Caco-2 (cell line): ENCODE measurements around the gene RAP2C. TPM values are rescaled to one million over a fixed set of nuclear protein-coding genes. Genes with fewer than 3 reads are reported as not detected.

ENCODE experiments used
- BruUV-seq: library from RNA; stranded (reverse); fragments of 400-500 nt; replicated peaks from 2 replicates; lab custom pipeline; 2021; lab: Mats Ljungman, UMichigan
- CTCF ChIA-PET: fragments of 300-600 bp; sonication (Branson Sonifier 250); formaldehyde crosslinking; loops from one replicate; lab custom pipeline; 2022; ENCODE audit warnings: antibody characterized with exemption; lab: Charles Lee
- POLR2A ChIA-PET: fragments of 300-600 bp; sonication (Branson Sonifier 250); formaldehyde crosslinking; loops from one replicate; lab custom pipeline; 2022; ENCODE audit warnings: antibody characterized with exemption; lab: Charles Lee
- DNase-seq, 2 experiments: peaks; one replicate each; pipeline versions ENCODE4 v3.0.0 to v3.0.0-alpha.2; 2020 to 2022
- H3K27me3 ChIP-seq: replicated peaks from 2 replicates; pipeline ENCODE4 v1.6.0; 2011; ENCODE audit warnings: low read length; ENCODE audit not compliant: control insufficient read depth, insufficient read depth
- H3K36me3 ChIP-seq: 2 replicates; pipeline ENCODE4 v1.5.1; 2011; ENCODE audit warnings: low read length; ENCODE audit not compliant: control insufficient read depth, insufficient read depth
- H3K4me1 ChIP-seq: fragments of 250-450 bp; sonication (Bioruptor Pico); 2 replicates; pipeline ENCODE4 v1.5.1; 2020; ENCODE audit warnings: mild to moderate bottlenecking
- H3K4me3 ChIP-seq: 2 replicates; pipeline ENCODE4 v1.5.1; 2011; ENCODE audit warnings: low read depth, mild to moderate bottlenecking, control low read depth, low read length
- H3K9me3 ChIP-seq: fragments of 250-450 bp; sonication (Bioruptor Pico); 2 replicates; pipeline ENCODE4 v1.5.1; 2020; ENCODE audit warnings: mild to moderate bottlenecking, moderate library complexity
- H3K27ac Mint-ChIP-seq: one replicate; pipeline ENCODE4 v1.8.0; 2022; ENCODE audit warnings: mixed read lengths; ENCODE audit not compliant: unreplicated experiment
- H3K27me3 Mint-ChIP-seq: one replicate; pipeline ENCODE4 v1.8.0; 2022; ENCODE audit warnings: mixed read lengths; ENCODE audit not compliant: insufficient read depth, unreplicated experiment
- H3K36me3 Mint-ChIP-seq: one replicate; pipeline ENCODE4 v1.8.0; 2022; ENCODE audit warnings: mild to moderate bottlenecking, mixed read lengths; ENCODE audit not compliant: insufficient read depth, unreplicated experiment
- H3K4me1 Mint-ChIP-seq: one replicate; pipeline ENCODE4 v1.8.0; 2022; ENCODE audit warnings: low read depth, mixed read lengths; ENCODE audit not compliant: unreplicated experiment
- H3K4me3 Mint-ChIP-seq: one replicate; pipeline ENCODE4 v1.8.0; 2022; ENCODE audit warnings: mild to moderate bottlenecking, moderate library complexity, mixed read lengths; ENCODE audit not compliant: unreplicated experiment
- H3K9me3 Mint-ChIP-seq: one replicate; pipeline ENCODE4 v1.8.0; 2022; ENCODE audit warnings: mixed read lengths; ENCODE audit not compliant: unreplicated experiment
- CTCF ChIP-seq, 2 experiments: fragments of 200-600 bp in 1 of 2; IDR thresholded peaks; 1 replicate in 1 of 2; 2 replicates in 1 of 2; pipeline versions ENCODE4 v1.5.1 to v1.8.0; 2011 to 2022; ENCODE audit warnings: antibody characterized with exemption in 1 of 2, control low read depth in 1 of 2, inconsistent platforms in 1 of 2, low read depth in 1 of 2, low read length in 1 of 2, mild to moderate bottlenecking in 1 of 2, moderate library complexity in 1 of 2; ENCODE audit not compliant: insufficient read depth in 1 of 2, severe bottlenecking in 1 of 2, unreplicated experiment in 1 of 2
- intact Hi-C: fragments of 100-400 bp; cut with micrococcal nuclease; formaldehyde crosslinking; loops from one replicate; pipeline ENCODE4 v1.10.0; 2022; ENCODE audit not compliant: unreplicated experiment
- total RNA-seq: library from RNA; stranded (reverse); gene quantifications from 2 replicates; pipeline ENCODE4 v1.2.3, GENCODE V29; 2022

Gene RAP2C
- total RNA-seq, 1 experiment from 2014 or later, result 24.9 TPM

GRCh38 chrX:132184871-132185270 lies 34.4 kb downstream of the RAP2C start:
- no peak overlapping the region for H3K27ac Mint-ChIP-seq

GRCh38 chrX:132181364-132181763 lies 37.9 kb downstream of the RAP2C start:
- BruUV-seq, result no TSS peak
- no peaks in the 10 kb centered on the region for H3K27me3 Mint-ChIP-seq
- H3K36me3 ChIP-seq, result no peaks in the 10 kb centered on the region
- no peaks in the 10 kb centered on the region for H3K9me3 ChIP-seq
- no peak overlapping the region for H3K4me3 ChIP-seq
- POLR2A ChIA-PET, result no interaction called here
- CTCF ChIA-PET, result no interaction called here
- H3K9me3 Mint-ChIP-seq, result peaks cover 6% of the 10 kb centered on the region
- no peak overlapping the region for H3K4me3 Mint-ChIP-seq
- H3K27me3 ChIP-seq, result no peaks in the 10 kb centered on the region
- peaks cover 11% of the 10 kb centered on the region for H3K4me1 Mint-ChIP-seq
- H3K36me3 Mint-ChIP-seq, result no peaks in the 10 kb centered on the region
- DNase-seq, result no peak
- no peak overlapping the region for H3K27ac Mint-ChIP-seq
- intact Hi-C loops, result loop anchor here (5.0 kb wide), 1 partner anchor 36 kb away; the partner anchor contains the start of gene RAP2C
- H3K4me1 ChIP-seq, result peaks cover 10% of the 10 kb centered on the region; the same call in 1 of the 2 replicates
- no peak for TF ChIP-seq CTCF (IDR thresholded peaks at IDR 0.05; ENCODE audit: insufficient read depth in 1 of 2, low read depth in 1 of 2, low read length in 1 of 2, severe bottlenecking in 1 of 2, unreplicated experiment in 1 of 2)

More at GRCh38 chrX:132184871-132185270, 34.4 kb downstream of the RAP2C start:
- ChIA-PET POLR2A (no interaction called here), CTCF (no interaction called here)
- Histone ChIP-seq H3K4me3 (no peak overlapping the region), H3K9me3 (no peaks in the 10 kb centered on the region), H3K27me3 (no peaks in the 10 kb centered on the region), H3K4me1 (peaks cover 10% of the 10 kb centered on the region; the same call in 1 of the 2 replicates), H3K36me3 (no peaks in the 10 kb centered on the region)
- no TSS peak for BruUV-seq
- no peak for DNase-seq
- TF ChIP-seq CTCF (IDR thresholded peaks at IDR 0.05; ENCODE audit: insufficient read depth in 1 of 2, low read depth in 1 of 2, low read length in 1 of 2, severe bottlenecking in 1 of 2, unreplicated experiment in 1 of 2), result no peak
- H3K9me3 Mint-ChIP-seq, result peaks cover 6% of the 10 kb centered on the region
- no peaks in the 10 kb centered on the region for H3K36me3 Mint-ChIP-seq
- intact Hi-C loops, result loop anchor here (5.0 kb wide), 1 partner anchor 32 kb away; the partner anchor contains the start of gene RAP2C
- no peaks in the 10 kb centered on the region for H3K27me3 Mint-ChIP-seq
- no peak overlapping the region for H3K4me3 Mint-ChIP-seq
- peaks cover 11% of the 10 kb centered on the region for H3K4me1 Mint-ChIP-seq

- Histone ChIP-seq H3K4me3 (no peak overlapping the region), H3K4me1 (peaks cover 10% of the 10 kb centered on the region; the same call in 1 of the 2 replicates), H3K27me3 (no peaks in the 10 kb centered on the region), H3K36me3 (no peaks in the 10 kb centered on the region), H3K9me3 (no peaks in the 10 kb centered on the region)
- Mint-ChIP-seq H3K9me3 (peaks cover 6% of the 10 kb centered on the region), H3K27ac (no peak overlapping the region), H3K36me3 (no peaks in the 10 kb centered on the region), H3K4me1 (peaks cover 11% of the 10 kb centered on the region), H3K27me3 (no peaks in the 10 kb centered on the region), H3K4me3 (peak overlapping the region; percentile 7)
- DNase-seq, result no peak
- CTCF ChIA-PET, result no interaction called here
- POLR2A ChIA-PET, result no interaction called here
- no TSS peak for BruUV-seq
- TF ChIP-seq CTCF (IDR thresholded peaks at IDR 0.05; ENCODE audit: insufficient read depth in 1 of 2, low read depth in 1 of 2, low read length in 1 of 2, severe bottlenecking in 1 of 2, unreplicated experiment in 1 of 2), result no peak
- intact Hi-C loops, result loop anchor here (5.0 kb wide), 1 partner anchor 36 kb away; the partner anchor contains the start of gene RAP2C
Observed at GRCh38 chrX:132180929-132181328, 38.3 kb downstream of the RAP2C start.
